Stimulated activated CD8-positive, alpha-beta memory T cell treated with anti-CD3 and anti-CD28 coated beads, Interleukin-15, amount 100 ng/mL, for 48 hours (primary cell): ENCODE measurements around the gene GAS6.
"Not testable (repeated sequence)": the region's sequence is repeated elsewhere in the genome, so short reads cannot be mapped to it uniquely, and the experiment has no call there.

Experiments
- DNase-seq, 2 donors: peaks; one replicate each; pipeline ENCODE4 v3.0.0-alpha.2; 2020; ENCODE audit warnings: low read depth in 2 of 2

Gene GAS6

DNA sequence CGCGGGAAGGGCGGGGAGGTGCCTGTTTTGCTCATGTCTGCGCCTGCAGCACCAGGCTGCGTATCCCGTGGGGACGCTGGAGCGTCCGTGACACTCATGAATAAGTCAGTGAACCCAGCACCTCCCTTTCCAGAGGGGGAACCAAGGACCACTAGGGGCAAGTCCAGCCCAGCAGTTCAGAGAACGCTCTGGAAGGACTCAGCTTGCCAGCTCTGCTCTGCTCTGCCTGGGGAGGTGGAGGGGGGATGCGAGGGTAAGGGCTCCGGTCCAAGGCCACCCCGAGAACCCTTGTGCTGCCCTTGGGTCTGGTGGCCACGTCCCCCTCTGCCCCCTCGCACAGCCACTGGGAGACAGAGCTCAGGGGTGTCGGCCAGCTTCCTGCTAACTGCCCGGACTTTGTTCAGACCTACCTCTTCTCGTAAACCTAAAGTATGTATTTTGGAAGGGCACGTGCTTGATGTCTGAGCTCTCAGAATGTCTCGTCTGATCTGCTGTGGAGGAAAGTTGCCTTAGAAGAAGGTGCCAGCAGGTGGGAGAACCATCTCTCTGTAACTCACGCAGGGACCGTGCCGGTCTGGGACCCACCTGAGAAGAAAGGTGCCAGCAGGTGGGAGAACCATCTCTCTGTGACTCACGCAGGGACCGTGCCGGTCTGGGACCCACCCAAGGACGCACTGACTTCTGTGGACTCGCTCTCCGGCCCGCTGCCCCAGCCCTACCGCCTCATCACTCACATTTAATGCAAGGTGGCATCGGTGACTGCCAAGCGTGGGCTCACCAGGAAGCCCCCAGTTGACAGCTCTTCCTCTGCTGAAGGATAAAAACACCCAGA, 70.8 kb downstream of the GAS6 start:
- DNase-seq, result no peak

DNA sequence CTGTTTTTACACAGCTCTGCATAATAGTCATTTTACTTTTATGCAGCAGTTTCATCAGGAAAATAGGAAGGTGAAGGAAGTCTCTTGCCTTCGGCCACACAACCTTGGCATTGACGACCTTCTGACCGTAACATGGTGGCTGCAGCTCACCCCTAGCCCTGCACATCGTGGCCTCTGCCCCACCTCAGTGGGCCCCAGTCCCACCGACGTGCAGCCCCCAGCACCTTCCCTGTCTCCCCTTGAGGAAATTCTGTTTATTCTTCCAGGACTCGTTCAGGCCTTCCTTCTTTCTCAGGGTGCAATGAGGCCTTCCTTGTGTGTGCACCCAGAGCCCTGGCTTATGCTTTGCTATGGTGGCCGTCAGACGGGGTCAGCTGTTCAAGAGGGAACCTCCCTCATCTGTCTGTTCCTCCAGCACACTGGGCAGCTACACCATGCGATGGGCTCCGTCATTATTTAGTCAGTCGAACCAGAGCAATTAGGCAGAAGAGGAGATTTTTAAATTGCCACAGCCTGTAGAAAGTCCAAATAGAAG, 71.6 kb downstream of the GAS6 start:
- no peak for DNase-seq

DNA sequence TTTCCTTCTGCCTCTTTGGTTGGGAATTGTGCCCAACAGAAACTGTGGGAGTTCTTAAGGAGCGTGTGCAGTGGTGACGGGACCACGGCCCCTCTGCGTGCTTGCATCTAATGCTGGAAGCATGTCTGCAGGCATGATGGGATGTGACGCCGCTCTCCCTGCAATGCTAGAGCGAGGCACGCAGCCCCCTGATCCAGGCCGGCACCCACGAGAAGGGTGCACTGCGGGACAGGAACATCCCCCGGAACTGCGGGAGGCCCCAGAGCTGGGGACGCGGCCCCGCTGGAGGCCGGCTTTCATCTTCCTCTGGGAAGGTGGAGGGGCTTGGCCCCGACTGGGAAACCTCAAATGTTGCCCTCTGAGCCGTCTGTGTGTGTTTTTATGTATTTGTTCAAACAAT, 72.1 kb downstream of the GAS6 start:
- DNase-seq, result no peak

DNA sequence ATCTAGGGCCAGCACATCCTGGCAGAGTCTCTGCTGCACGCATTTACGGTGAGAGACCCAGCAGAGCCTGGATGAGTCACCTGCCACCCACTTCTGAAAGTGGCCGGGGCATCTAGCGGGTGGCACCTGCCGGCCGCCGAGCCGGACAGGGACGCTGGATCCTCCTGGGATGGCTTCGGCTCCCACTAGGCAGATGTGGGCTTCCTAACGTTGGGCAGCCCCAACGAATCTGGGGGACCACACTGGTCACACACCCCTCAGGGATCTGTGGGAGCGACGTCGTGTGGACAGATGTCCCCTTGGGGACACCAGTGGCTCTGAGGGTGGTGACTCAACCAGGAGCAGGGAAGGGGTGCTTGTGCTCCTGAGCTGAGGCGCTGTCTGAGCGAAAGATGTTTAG, 72.7 kb downstream of the GAS6 start:
- no peak for DNase-seq

DNA sequence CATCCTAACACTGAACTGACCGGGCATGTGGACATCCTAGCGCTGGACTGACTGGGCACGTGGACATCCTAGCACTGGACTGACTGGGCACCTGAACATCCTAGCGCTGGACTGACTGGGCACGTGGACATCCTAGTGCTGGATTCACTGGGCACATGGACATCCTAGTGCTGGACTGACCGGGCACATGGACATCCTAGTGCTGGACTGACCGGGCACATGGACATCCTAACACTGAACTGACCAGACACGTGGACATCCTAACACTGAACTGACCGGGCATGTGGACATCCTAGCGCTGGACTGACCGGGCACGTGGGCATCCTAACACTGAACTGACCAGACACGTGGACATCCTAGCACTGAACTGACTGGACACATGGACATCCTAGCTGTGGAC, 73.9 kb downstream of the GAS6 start:
- DNase-seq, result not testable (repeated sequence)

DNA sequence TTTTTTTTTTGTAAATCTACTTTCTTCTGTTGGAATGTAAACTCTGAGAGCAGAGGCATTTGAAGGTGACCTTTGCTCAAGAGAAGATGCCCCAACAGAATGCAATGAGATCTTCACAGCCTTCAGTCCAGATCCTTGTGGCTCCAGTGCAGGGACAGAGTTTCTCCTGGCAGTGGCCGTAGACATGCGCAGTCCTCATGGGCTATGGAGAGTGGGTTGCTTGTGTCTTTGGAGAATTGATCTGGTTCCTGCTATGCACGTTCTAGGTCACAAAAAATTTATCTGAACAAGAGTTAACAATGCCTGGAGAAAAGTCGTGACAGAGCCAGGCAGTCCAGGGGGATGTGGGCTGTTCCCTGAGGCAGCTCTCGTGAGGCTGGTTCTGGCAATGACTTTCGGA, 74.7 kb downstream of the GAS6 start:
- DNase-seq, result no peak

DNA sequence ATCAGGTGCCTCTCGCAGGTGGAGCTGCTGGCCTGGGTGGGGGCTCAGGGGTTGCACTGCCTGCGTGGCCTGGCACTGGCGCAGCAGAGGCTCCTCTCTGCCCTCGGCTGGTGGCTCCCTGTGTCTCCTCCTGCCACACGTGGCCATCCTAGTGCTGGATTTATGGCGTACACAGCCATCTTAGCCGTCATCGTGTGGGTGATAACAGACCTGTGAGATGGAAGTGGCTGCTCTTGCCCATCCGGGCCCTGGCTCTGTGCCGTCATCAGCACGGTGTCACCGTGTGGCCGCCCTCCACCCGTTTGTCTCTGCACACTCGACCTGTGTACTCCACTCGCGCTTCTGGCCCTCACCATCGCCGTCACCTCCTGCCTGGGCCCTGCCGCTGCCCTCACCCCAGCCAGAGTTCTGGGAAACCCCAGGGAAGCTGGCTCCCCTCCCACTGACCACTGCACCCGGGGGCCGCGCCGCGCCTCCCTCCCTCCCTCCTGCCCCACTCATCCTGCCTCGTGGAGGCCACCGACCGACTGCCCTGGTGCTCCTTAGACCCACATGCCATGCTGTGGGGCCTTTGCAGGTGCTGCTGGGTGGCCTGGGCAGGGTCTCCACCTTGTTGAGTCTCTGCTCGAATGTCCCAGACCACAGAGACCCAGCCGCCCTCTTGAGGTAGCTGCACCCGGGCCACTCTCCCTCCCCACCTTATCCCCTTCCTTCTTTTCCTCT, 75.3 kb downstream of the GAS6 start:
- no peak for DNase-seq

DNA sequence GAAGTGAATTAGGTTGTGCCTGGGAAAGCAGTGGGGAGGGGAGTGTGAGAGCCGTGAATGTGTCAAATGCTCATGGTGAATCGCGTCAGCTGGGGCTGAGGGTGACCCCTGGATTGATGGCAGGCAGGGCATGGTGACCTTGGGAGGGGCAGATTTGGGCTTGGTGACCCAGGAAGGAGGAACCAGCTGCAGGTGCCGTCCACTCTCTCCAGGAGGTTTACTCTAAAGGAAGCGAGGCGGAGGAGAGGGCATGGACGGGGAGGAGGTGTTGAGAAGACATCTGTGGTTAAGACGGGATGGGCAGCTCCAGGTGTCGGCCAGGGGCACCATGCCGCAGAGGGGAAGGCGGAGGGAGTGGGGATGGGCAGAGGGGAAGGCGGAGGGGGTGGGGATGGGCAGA, 76.2 kb downstream of the GAS6 start:
- no peak for DNase-seq

DNA sequence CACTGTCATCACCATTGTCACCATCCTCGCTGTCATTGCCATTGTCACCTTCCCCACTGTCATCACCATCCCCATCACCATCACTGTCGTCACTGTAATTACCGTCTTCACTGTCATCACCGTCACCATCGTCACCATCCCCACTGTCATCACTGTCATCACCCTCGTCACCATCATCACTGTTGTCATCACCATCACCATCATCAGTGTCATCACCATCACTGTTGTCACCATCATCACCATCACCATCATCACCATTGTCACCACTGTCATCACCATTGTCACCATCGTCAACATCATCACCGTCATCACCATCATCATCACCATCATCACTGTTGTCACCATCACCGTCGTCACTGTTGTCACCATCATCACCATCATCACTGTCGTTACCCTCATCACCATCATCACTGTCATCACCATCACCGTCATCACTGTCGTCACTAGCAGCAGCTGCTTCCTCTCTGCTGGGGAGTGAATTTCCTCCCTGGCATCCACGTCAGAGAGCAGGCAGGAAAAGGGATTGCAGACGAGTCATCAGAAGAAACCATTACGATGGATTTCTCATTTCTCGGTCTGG, 77.5 kb downstream of the GAS6 start:
- DNase-seq, result no peak

DNA sequence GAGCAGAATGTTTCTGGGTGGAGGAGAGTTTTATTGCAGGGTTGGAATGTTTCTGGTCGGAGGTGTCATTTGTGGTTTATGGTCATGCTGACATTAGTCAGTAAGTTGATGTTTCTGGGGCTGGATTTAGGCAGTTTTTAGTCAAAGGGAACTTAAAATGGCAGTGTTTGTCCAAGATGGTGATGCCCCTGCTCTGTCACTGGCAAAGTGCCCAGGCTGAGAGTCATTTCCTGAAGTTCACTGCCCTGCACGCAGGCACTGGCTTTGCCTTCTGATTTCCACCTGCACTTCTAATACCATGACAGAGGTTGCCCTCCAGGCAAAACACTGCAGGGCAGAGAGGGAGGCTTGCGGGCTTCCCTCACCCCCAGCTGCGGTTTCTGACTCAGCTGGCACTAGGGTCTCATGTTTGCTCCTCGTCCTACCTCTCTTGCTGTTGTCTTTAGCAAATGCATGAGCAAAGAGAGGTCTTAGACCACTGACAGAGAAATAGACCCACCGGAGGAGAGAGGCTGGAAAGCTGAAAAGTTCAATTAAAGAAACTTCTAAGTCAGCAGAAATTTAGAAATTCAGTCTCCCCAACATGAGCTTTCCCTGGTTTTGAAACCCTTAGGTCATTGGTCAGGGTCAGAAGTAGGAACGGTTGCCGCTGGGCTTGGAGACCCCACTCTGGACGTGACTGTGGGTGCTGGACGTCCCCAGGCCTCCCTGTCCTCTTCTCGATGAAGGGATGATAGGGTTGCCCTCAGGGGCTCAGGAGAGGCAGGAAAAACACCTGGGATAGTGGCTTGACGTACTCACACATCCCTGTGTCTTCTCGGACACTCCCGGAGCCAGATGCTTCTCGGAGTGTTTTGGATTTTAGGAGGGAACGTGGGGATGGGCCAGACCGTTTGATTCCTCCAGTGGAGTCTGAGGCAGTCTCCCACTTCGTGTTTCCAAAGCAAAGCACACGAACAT, 78.5 kb downstream of the GAS6 start:
- no peak for DNase-seq

DNA sequence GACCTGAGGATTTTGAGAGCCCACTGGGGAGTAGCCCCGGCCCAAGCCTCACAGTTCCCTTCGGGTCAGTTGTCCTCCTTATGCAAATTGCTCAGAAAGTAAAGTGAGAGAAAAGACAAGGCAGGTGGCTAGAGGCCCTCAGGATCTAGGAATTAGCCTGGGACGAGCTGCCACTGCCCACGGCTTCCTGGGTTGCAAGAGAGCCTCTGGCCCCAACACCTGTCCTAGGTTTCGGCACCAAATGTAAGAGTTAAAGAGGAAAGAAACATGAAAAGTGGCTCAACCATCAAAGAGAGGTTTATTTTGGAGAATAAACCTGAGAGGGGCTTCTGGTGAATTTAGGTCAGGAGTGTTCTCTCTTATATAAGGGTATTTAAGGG, 79.2 kb downstream of the GAS6 start:
- DNase-seq, result no peak

DNA sequence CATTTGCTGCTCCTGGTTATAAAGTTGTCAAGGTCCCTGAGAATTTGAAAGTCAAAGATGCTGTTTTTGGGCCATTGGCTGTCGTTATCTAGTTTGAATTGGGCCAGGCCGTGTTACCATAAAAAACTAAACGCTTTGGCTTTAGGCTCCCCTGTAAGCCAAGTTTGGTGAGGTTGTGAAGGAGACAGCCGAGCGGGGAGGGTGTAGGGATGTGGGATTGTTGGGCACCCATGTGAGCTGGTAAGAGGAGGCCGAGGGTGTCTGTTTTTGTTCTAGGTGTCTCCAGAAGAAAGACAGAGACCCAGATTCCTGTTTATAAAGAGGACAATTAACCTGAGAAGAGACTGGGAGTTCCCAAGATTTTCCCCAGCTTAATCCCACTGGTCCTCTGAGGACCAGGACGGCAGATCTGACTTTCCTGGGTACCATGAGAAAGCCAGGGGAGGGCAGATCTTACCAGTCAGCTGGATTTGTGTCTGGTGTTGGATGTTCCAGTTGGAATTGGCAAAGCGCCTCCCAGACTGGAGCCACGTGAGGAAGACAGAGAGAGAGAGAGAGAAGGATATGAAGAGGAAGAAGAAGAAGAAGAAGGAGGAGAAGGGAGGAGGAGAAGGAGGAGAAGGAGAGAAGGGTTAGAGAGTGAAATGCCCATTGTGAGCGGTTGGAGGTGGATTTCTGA, 79.8 kb downstream of the GAS6 start:
- DNase-seq, result no peak

DNA sequence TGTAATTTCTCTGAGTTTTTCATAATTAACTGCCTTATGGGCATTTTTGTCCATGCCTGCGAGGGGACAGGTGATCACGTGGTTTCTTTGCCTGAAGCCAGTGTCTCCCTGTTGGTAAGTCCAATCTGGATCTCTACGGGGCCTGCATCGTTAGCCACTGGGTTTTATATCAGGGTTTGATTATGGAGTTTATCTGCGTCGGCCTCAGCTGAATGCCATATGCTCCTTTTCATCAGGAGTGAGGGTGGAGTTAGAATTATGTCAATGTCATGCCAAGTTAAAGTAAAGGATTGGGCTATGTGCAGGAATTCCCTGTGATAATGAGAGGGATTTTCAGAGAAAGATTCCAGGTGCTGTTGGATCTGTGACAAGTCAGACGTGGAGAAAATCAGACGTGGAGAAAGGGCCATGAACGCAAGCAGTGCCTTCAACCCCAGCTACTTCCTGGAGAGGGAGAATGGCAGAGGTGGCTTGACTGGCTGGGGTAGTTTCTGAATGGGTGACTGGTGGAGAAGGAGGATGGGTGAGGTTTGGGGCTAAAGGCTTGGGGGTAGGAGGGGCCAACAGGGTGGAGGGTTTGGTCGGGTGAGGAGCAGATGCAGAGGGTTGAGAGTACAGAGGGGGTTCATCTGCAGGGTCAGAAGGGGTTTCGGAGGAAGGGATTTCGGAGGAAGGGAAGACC, 80.5 kb downstream of the GAS6 start:
- no peak for DNase-seq

DNA sequence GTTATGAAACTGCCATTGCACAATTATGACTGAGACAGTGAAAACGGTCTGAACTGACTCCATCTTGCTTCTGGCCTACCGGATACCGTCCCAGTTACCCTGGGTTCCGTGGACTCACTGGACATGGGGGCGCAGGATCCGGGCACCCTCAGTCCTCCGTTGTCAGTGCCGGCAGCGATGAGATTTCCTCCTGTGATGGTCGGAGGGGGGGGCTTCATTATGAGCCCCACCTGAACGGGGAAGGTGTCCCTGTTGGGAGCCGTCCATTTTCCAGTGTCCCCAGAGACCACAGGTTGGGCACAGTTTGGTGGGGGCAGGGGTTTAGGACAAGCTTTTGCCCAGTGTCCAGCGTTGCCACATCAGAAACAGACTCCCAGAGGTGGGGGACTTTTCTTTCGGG, 81.4 kb downstream of the GAS6 start:
- DNase-seq, result no peak

DNA sequence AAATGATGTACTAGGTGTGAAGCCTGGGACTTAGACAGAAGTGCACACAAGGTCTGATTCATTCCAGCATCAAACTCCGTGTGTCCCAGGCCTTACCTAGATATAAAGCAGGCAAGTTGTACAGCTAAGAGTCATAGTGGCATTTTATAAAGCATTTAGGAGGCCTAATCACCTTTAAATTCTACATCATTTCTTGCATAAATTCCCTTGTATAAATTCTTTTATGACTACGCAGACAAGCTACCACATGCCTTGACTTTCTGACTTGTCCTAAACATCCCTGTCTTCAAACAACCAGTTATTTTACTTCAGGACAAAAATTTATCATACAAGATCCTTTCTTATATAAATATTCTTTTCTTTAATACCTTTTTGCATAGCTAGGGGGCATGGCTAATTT, 82.3 kb downstream of the GAS6 start:
- DNase-seq, result no peak

DNA sequence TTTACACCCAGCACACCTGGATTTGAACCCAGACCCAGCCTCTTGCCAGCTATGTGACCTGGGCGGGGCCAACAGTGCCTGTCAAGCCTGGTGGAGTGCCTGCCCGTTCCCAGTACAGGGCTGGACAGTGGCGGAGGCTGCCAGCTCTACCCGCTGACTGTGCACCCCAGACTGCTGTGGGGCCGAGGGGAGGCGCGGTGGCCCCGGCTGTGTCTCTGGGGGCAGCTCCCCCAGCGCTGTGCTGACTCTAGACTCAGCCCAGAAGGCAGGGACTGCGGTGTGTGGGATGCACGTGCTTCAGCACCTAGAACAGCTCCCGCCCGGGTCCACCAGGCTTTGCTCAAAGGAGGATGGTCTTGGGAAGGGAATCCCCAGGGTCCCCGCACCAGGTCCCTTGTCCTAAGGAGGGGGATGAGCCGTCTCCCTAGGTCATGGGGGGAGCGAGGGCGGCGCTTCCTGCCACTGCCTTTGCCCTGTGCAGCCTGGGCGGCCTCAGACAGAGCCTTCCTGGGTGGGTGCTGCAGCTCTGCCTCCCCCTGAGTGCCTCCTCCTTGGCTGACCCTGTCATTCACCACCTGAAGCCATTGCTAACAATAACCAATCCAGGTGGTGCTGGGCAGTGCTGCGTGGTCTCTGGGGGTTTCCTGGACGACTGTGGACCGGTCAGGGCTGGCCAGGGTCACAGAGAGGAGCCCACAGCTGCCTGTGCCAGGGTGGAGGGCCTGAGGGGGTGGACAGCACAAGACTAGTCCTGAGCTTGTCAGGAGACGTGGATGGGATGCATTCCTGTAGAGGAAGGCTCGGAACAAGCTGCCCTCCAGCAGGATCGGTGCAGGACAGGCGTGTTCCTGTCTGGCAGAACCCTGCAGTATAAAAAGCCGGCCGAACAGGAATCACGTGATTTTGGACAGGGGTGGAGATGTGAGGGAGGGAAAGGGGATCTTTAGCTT, 86.3 kb downstream of the GAS6 start:
- DNase-seq, result no peak

DNA sequence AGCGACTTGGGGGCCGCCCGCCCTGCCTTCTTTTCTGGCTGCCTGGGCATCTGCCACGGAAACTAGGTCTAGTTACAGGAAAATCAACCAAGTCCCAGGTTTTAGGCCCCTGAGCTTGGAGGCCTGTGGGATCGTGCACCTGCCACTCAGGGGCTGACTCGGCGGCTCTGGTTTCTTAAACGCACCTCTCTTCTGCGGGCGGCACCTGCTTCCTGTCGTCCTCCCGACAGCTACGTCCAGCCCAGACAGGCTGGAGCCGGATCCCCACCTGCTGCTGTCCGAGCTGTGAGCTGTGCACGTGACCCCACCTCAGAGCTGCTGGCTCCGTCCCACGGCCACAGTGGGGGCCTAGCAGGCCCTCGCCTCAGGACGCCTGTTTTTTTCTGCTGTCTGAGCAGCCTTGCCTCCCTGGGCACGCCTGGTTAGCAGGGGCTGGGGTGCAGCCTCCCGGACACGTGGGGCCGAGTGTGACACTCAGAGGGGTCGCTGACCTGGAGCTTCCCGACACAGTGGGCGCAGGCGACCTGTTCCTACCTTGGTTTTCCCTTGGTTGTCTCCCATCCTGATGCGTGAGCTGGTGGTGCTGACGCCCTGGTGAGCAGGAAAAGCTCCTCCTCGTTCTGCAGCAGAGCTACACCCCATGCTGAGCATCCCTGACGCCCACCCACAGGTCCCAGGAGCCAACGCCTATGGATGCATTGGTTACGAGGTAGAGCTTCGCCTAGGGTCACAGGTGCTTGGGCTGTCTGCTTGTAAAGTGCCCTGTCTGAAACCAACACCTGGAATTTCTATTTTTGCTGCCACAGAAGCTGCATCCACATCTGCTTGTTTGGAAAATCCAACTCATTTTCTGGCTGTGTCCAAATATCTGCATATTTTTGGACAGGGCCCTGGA, 87.4 kb downstream of the GAS6 start:
- DNase-seq, result no peak

DNA sequence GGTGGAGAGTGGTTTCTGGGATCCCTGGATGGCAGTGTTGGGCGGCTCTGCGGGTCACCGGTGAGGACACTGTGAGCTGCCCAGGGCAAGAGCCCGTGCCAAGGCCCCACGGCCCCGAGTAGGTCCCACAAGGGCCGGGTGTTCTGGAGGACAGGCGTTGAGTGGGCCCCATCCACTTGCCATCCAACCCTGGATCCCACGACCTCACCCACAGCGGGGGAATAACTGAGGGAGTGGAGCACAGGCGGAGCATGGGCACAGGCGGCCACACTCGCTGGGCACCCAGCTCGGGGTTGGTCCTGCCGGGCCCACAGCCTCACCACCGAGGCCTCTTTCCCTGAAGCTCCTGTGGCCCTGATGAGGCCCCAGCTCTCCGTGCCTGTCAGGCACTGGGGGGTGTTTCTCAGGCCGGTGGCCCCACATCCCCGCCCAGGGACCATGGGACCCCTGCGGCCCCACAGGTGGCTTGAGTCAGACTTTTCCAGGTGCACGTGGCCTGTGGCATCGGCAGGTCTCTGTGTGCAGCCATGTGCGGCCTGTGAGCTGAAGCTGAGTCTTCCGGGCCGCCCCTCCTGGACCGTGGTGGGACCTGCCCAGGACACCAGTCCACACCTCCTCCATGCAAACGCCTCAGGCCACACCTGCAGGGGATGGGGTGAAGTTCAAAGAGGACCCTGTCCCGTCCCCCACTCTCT, 88.3 kb downstream of the GAS6 start:
- DNase-seq, result no peak
